Esophagus (tissue), 2 donors: Measurements from ENCODE around the gene PTPN14. TPM values are rescaled to one million over a fixed set of nuclear protein-coding genes. Genes with fewer than 3 reads are reported as not detected.
"Not testable (repeated sequence)": the region's sequence is repeated elsewhere in the genome, so short reads cannot be mapped to it uniquely, and the experiment has no call there.

Experiments
- H3K27ac ChIP-seq, 2 donors: one replicate each; pipeline ENCODE4 v1.5.1; 2013; ENCODE audit warnings: low read depth in 2 of 2, mild to moderate bottlenecking in 2 of 2, inconsistent platforms in 1 of 2, low read length in 1 of 2, moderate library complexity in 1 of 2
- H3K27me3 ChIP-seq, 2 donors: one replicate each; pipeline ENCODE4 v1.6.1; 2013; ENCODE audit warnings: low read length in 2 of 2, control low read depth in 1 of 2, mild to moderate bottlenecking in 1 of 2; ENCODE audit not compliant: insufficient read depth in 2 of 2, control insufficient read depth in 1 of 2
- H3K36me3 ChIP-seq, 2 donors: one replicate each; pipeline ENCODE4 v1.6.1; 2013; ENCODE audit warnings: low read length in 1 of 2; ENCODE audit not compliant: control insufficient read depth in 2 of 2, insufficient read depth in 2 of 2
- H3K4me1 ChIP-seq, 2 donors: one replicate each; pipeline ENCODE4 v1.6.1; 2013; ENCODE audit warnings: low read length in 1 of 2; ENCODE audit not compliant: control insufficient read depth in 2 of 2, insufficient read depth in 2 of 2
- H3K4me3 ChIP-seq, 2 donors: one replicate each; pipeline ENCODE4 v1.5.1; 2013; ENCODE audit warnings: low read length in 2 of 2, mild to moderate bottlenecking in 2 of 2, low read depth in 1 of 2, moderate library complexity in 1 of 2
- H3K9me3 ChIP-seq, 2 donors: one replicate each; pipeline ENCODE4 v1.6.1; 2013; ENCODE audit warnings: mild to moderate bottlenecking in 2 of 2, low read depth in 1 of 2, low read length in 1 of 2, moderate library complexity in 1 of 2; ENCODE audit not compliant: control insufficient read depth in 2 of 2, insufficient read depth in 1 of 2
- WGBS, 2 donors: extraction: QIAGEN DNeasy Blood & Tissue Kit; methylation state at CpG; one replicate each; pipeline ENCODE4 v1.1.7; 2013; 5-methylcytosine and 5-hydroxymethylcytosine counted together
- polyA plus RNA-seq, 2 donors: library from polyadenylated mRNA; stranded (reverse); fragments of 200-250 nt; gene quantifications; one replicate each; pipeline ENCODE4 v1.2.3, GENCODE V29; 2013
- donor health status: healthy with polysubstance abuse.
- donor health status: Bipolar disorder and iron deficiency.

PTPN14 gene
- polyA plus RNA-seq, 2 donors = 2.4 to 4.1 TPM

DNA sequence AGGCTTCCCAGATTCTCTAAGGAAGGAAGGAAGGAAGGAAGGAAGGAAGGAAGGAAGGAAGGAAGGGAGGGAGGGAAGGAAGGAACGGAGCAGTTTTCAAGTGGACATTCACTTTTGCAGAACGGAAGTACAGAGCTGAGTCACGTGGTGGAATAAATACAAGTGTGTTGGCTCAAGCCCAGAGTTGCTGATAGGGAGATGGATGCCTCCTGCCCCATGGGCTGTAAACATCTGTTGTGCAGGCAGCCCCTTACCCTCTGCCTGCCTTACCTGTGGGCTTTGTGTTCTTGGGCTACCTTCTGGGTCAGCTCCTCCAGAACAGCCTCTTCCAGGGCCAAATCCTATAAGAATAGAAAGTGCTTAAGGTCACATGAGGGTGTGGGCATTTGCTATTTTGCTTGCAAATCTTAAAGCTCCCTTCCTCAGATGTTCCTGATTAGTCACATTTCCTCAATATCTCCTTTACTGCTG lies 148.8 kb downstream of the PTPN14 start:
- 34 to 37% methylated on average over 3 of the region's 3 CpGs for WGBS, 2 donors
- H3K4me3 ChIP-seq = no peak overlapping the region
- no peaks in the 10 kb centered on the region for H3K36me3 ChIP-seq
- no peaks in the 10 kb centered on the region for H3K27me3 ChIP-seq
- peaks cover 2% of the 10 kb centered on the region in 2 donors for H3K4me1 ChIP-seq
- no peak overlapping the region for H3K27ac ChIP-seq
- H3K9me3 ChIP-seq = no peaks in the 10 kb centered on the region

DNA sequence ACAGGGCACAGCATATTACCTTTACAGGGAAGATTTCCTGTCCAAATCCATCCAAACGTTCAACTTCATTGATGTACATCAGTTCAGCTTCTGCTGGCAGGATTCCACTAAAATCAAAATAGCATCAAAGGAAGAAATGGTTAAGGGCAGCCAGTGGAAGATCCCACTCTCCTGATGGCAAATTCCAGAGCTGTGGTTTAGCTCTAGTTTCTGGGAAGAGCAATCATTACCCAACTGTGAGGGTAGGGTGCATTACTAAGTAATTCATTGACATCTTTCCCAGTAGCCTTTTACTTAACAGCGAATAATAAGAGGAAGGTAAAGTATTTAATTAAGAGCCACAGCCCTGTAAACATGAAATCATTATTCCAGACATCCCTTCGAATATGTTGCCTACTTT lies 149.7 kb downstream of the PTPN14 start:
- Histone ChIP-seq H3K36me3 (peaks cover 0 to 3% of the 10 kb centered on the region in 2 donors), H3K27ac (no peak overlapping the region), H3K4me3 (no peak overlapping the region), H3K27me3 (no peaks in the 10 kb centered on the region), H3K9me3 (no peaks in the 10 kb centered on the region), H3K4me1 (peaks cover 2% of the 10 kb centered on the region in 2 donors)
- 69 to 75% methylated on average over 3 of the region's 3 CpGs for WGBS, 2 donors

DNA sequence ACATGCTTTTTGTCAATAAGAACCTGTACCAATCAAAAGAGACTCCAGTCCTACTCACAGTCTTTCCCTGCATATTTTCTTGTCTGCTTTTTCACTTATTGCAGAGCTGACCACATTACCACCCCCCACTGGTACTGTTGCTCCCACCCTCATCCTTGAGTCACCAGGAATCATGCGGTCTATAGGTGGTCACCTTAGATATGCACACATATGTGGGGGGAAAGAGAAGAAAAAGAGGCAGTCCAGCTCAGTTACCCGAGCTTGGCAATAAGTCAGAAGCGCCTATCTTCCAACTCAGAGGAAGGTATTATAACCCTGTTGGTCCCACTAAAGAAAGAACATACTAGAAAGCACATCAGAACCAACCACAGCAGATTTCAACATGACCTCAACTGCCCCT lies 151.3 kb downstream of the PTPN14 start:
- Histone ChIP-seq H3K36me3 (peaks cover 0 to 3% of the 10 kb centered on the region in 2 donors), H3K4me3 (no peak overlapping the region), H3K27me3 (no peaks in the 10 kb centered on the region), H3K27ac (no peak overlapping the region), H3K4me1 (peaks cover 2% of the 10 kb centered on the region in 2 donors), H3K9me3 (no peaks in the 10 kb centered on the region)
- 87 to 94% methylated on average over 3 of the region's 3 CpGs for WGBS, 2 donors

DNA sequence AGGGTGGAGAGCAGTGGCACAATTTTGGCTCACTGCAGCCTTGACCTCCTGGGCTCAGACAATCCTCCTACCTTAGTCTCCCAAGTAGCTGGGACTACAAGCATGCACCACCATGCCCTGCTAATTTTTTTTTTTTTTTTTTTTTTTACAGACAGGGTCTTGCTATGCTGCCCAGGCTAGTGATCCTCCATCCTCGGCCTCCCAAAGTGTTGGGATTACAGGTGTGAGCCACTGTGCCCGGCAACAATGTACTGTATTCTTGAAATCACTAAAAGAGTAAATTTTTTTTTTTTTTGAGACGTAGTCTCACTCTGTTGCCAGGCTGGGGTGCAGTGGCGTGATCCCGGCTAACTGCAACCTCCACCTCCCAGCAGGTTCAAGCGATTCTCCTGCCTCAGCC lies 152.9 kb downstream of the PTPN14 start:
- Histone ChIP-seq H3K36me3 (peaks cover 3 to 6% of the 10 kb centered on the region in 2 donors), H3K4me1 (no peaks in the 10 kb centered on the region), H3K27me3 (no peaks in the 10 kb centered on the region), H3K9me3 (no peaks in the 10 kb centered on the region), H3K4me3 (no peak overlapping the region), H3K27ac (no peak overlapping the region)
- WGBS, 2 donors = 96 to 98% methylated on average over 6 of the region's 6 CpGs

DNA sequence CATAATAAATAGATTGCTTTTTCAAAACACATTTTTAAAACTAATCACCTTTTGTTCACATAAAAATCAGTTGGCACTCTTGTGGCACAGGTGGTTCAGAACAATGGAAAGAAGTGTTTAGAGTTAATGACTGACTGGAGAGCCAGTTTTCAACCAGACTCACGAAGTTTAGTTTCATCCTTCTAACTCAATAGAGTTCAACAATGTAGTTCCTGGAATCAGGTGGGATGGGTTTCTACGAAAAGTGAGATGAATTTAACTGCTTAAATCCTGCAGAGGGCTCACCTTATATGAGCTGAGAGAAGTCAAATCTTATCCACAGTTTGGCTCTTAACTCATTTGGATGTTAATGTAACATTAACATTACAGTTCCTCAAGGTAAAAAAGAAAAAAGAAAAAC lies 153.9 kb downstream of the PTPN14 start:
- Histone ChIP-seq H3K36me3 (peaks cover 6 to 13% of the 10 kb centered on the region in 2 donors), H3K27me3 (no peaks in the 10 kb centered on the region), H3K27ac (no peak overlapping the region), H3K9me3 (no peaks in the 10 kb centered on the region), H3K4me3 (no peak overlapping the region), H3K4me1 (no peaks in the 10 kb centered on the region)
- WGBS, 2 donors = 47 to 59% methylated on average over 2 of the region's 2 CpGs

DNA sequence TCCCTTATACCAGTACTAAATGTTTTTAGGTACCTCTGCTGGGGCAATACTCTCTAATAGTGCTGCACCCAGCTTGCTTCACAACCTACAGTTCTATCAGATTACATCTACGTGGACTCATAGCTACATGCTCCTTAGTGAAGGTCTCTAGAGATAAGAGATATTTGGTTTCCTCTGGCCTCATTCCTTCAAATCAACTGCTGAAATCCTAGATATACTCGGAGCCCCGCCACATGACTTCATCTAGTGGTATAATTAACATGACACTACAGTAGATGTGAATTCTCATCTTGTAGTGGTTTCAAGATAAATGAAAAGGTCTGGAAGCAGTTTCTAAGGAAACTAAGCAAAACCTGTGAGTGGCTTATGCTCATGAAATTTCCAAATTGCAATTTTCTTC lies 155.1 kb downstream of the PTPN14 start:
- Histone ChIP-seq H3K4me3 (no peak overlapping the region), H3K9me3 (no peaks in the 10 kb centered on the region), H3K27me3 (no peaks in the 10 kb centered on the region), H3K4me1 (no peaks in the 10 kb centered on the region), H3K27ac (no peak overlapping the region), H3K36me3 (peaks cover 6 to 14% of the 10 kb centered on the region in 2 donors)
- WGBS, 2 donors = 83 to 91% methylated on average over 3 of the region's 3 CpGs

DNA sequence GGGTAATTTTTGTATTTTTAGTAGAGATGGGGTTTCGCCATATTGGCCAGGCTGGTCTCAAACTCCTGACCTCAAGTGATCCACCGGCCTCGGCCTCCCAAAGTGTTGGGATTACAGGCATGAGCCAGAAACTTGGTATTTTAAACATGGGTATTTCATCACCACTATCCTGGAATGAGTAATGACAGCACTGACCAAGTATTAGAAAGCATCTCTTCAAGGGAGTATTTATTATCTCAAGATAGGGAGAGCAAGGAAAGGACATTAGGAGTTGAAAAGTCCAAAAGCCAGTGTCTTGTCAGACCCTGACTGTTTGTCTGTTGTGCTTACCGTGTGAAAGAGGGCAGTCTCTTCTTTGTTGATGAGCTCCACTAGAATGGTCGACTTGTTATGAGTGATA lies 156.8 kb downstream of the PTPN14 start:
- not testable (repeated sequence) for H3K9me3 ChIP-seq, H3K27ac ChIP-seq, H3K4me1 ChIP-seq, H3K4me3 ChIP-seq, H3K27me3 ChIP-seq
- H3K36me3 ChIP-seq = peaks cover 6 to 17% of the 10 kb centered on the region in 2 donors
- 82 to 85% methylated on average over 5 of the region's 5 CpGs for WGBS, 2 donors

DNA sequence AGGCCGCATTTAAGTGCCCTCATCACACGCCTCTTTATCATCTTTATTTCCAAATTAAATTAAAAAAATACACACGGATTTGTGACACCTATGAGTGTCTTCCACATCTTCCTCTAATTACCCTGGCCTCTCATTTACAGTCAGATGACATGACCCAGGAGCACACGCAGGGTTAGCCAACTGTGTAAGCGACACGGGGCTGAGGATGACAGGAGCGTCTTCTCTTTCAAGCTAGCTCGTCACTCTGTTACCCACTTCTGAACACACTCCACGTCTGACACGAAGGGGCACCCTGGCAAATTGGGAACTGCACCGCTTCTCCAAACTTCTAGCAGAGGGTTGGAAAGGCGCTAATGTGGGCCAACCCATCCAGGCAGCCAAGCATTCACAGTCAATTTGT lies 158.3 kb downstream of the PTPN14 start:
- Histone ChIP-seq H3K9me3 (no peaks in the 10 kb centered on the region), H3K36me3 (peaks cover 6 to 17% of the 10 kb centered on the region in 2 donors), H3K4me3 (no peak overlapping the region), H3K27ac (no peak overlapping the region), H3K27me3 (no peaks in the 10 kb centered on the region), H3K4me1 (no peaks in the 10 kb centered on the region)
- 85 to 91% methylated on average over 12 of the region's 12 CpGs for WGBS, 2 donors

DNA sequence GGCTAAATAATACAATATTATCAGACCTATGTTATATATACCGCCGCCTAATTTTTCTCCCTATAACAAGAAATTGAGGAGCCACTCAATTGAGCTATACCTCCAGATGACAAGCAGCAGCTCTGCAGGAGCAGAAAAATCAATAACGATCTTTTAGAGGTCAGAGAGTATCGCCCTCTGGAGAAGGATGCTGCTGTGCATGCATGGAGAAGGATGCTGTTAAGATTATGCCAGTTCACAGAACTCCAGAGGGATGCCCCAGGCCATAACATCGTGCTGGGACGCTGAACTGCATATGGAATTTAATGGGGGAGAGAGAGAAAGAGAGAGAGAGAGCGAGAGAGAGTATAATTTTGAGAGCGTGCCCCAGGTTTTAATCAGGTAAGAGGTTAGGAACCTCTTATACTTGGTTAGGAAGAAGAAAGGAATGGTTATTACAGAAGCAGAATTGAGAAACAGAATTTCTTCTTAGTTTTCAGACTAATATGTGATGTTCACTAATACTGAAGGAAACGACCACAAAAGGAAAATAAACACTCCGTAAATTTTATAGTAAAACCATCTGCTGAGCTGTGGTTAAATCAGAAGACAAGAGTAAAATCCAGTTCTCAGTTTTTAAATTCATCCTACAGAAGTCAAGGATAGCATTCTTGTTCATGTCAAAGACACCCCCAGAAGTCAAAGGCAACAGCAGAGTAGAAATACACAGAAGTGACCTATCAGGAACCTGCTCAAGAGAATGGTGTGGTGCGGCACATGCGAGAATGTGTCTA lies 159.3 kb downstream of the PTPN14 start:
- Histone ChIP-seq H3K4me3 (no peak overlapping the region), H3K27ac (no peak overlapping the region), H3K27me3 (no peaks in the 10 kb centered on the region), H3K4me1 (no peaks in the 10 kb centered on the region), H3K36me3 (peaks cover 6 to 15% of the 10 kb centered on the region in 2 donors), H3K9me3 (no peaks in the 10 kb centered on the region)
- WGBS, 2 donors = 84 to 86% methylated on average over 12 of the region's 12 CpGs

DNA sequence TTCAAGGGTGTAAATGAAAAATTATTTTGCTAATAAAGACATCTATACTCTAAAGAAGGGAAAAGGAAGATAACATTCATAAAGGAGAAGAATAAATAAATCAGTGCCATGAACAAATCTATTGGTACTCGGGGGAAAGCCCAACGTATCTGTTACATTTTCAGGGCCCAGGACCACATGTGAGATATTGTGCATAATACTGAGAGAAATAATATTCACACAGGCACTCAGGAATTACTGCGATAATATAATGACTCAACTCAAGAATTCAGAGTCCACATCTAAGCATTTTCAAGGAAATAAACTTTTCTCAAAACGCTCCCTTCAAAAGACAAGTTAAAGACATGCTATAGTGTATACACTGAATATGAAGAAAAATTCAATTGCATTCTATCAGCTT lies 161.7 kb downstream of the PTPN14 start:
- H3K36me3 ChIP-seq = peaks cover 6 to 17% of the 10 kb centered on the region in 2 donors
- WGBS, 2 donors = 77 to 81% methylated on average over 4 of the region's 4 CpGs
- H3K27ac ChIP-seq = no peak overlapping the region
- H3K4me3 ChIP-seq = no peak overlapping the region
- no peaks in the 10 kb centered on the region for H3K9me3 ChIP-seq
- no peaks in the 10 kb centered on the region for H3K4me1 ChIP-seq
- H3K27me3 ChIP-seq = no peaks in the 10 kb centered on the region
